Measurements from ENCODE around the gene SUPT20H. TPM values are rescaled to one million over a fixed set of nuclear protein-coding genes. Genes with fewer than 3 reads are reported as not detected.

SUPT20H gene
- polyA plus RNA-seq, 1 donor from 2014 or later: 40.8 TPM

DNA sequence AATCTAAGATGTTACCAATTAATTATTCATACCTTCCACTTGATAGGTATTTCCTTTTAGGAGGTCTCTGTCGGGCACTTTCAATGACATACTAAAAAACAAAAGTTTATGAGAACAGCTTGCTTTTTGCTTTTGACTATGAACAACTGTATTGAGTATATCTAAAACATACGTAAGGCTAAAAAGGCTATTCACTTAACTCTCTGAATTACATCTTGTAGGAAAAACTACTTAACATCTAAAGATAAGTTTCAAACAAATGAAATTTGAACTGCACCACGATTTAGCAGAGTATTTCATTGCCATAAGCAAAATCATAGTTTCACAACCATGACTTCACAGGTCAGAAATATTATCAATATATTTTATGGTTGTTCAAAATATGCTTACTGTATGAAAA, 11.6 kb downstream of the SUPT20H start:
- H3K36me3 Mint-ChIP-seq: peaks cover 7% of the 10 kb centered on the region
- H3K27ac Mint-ChIP-seq: no peak overlapping the region
- no peaks in the 10 kb centered on the region for H3K27me3 Mint-ChIP-seq
- H3K9me3 Mint-ChIP-seq: no peaks in the 10 kb centered on the region
- H3K4me3 Mint-ChIP-seq: no peak overlapping the region
- peaks cover 1 to 12% (median 11%) of the 10 kb centered on the region in 3 donors for H3K4me1 Mint-ChIP-seq

DNA sequence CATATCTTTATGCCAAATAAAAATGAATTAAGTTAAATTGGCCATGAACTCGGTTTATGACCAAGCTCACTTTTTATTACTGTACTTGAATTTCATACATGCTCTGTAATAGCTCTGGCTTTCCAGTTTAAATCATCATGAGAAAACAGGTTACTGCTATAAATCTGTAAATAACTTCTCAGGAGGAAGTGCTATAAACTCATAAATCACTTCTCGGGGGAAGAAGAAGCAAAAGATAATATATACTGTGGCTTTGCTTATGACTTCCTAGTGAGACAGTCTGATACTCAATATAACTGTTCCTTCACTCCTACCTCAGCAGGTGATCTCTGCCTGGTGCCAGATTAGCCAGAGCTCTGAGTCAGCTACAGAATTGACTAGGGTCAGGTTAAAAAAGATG, 12.5 kb downstream of the SUPT20H start:
- Mint-ChIP-seq H3K36me3 (peaks cover 3% of the 10 kb centered on the region), H3K27me3 (no peaks in the 10 kb centered on the region), H3K4me3 (no peak overlapping the region), H3K9me3 (no peaks in the 10 kb centered on the region), H3K27ac (no peak overlapping the region), H3K4me1 (peaks cover 6 to 8% (median 7%) of the 10 kb centered on the region in 3 donors)

DNA sequence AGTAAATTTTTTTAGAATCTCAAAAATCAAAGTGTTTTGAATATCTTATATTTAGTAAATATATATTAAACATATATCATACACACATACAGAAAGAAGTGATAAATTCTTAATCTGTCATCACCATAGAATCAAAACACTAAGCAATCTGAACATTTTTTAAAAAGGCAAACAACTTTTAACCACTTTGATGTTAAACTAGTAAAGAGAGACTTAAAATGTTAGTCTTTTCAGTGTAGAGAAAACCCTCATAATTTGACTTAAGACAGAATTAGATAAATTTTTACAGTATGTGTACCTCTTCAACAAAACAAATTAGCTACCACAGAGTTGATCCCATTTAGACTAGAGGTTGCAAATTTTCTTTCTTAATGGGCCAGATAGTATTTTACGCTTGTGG, 13.4 kb downstream of the SUPT20H start:
- no peak overlapping the region for H3K4me3 Mint-ChIP-seq
- peaks cover 3% of the 10 kb centered on the region for H3K36me3 Mint-ChIP-seq
- peaks cover 1 to 7% (median 2%) of the 10 kb centered on the region in 3 donors for H3K4me1 Mint-ChIP-seq
- no peaks in the 10 kb centered on the region for H3K27me3 Mint-ChIP-seq
- no peaks in the 10 kb centered on the region for H3K9me3 Mint-ChIP-seq
- H3K27ac Mint-ChIP-seq: no peak overlapping the region

DNA sequence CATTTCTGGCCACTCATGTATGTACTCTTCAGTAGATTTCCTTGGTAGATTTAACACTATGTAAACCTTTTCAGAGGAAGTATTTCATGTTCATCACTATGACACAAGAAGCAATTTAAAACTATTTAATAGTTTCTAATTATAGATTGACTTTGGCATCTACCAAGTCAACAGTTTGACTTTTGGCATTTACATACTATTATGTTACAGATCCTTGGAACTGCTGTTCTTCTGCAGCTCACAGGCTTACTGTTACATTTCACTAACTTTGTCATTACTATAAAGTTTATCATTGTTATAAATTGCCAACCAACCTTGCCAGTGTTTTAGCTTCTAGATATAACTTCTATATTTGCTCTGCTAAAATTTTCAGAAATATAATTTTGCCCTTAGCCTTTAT, 18.7 kb downstream of the SUPT20H start:
- Mint-ChIP-seq H3K4me1 (peaks cover 0 to 7% (median 0%) of the 10 kb centered on the region in 3 donors), H3K27me3 (no peaks in the 10 kb centered on the region), H3K27ac (no peak overlapping the region), H3K4me3 (no peak overlapping the region), H3K36me3 (peaks cover 6% of the 10 kb centered on the region), H3K9me3 (no peaks in the 10 kb centered on the region)

DNA sequence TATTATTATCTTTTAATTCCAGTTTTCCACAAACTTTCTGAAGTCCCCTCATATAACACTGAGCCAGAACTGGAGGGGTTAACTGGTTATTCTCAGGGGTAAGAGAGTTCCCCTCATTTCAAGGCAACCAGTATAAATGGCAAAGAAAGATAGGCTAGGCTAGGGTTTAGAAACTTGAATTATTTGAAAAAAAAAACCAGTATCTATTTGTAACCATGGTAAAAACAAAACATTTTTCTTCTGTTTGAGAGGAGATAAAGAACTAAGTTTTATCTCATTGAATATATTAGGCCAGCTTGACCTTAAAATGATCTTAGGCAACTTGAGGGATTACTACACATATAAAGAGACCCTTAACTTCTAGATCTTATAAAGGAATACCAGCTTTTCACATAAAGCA, 19.6 kb downstream of the SUPT20H start:
- Mint-ChIP-seq H3K4me3 (no peak overlapping the region), H3K4me1 (peaks cover 0 to 7% (median 0%) of the 10 kb centered on the region in 3 donors), H3K9me3 (no peaks in the 10 kb centered on the region), H3K27ac (no peak overlapping the region), H3K27me3 (no peaks in the 10 kb centered on the region), H3K36me3 (peaks cover 8% of the 10 kb centered on the region)

DNA sequence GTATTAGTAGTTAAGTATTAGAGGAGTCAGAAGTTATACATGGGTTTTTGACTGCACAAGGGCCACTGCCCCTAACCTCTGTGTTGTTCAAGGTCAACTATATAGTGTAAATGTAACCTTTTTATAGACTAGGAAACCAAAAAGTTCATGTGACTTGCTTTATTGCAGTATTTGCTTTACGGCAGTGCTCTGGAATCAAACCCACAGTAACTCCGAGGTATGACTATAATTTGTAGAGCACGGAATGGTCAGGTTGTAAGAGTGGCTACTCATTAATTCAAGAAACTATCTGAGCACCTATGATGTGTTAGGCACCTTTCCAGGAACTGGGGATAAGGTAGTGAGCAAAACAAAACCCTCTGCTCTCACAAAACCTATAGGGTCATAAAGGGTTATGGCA, 22.2 kb downstream of the SUPT20H start:
- H3K4me3 Mint-ChIP-seq: no peak overlapping the region

DNA sequence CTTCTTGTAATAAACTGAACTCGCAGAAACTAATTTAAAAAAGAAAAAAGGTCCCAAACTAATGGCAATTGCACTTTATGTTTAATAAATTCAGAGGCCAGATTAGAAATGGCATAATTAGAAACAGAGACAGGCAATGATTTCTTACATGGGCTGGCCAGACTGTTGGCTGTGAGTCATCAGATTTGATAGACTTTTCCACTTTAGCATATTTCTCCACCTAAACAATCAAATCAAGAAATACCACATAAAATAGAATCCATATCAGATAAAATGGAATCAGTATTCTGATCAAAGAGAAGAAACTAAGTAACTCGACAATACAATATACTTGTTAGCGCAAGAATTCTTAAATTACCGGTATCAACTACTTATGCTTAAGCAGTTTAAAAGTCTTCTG, 29.9 kb downstream of the SUPT20H start:
- no peaks in the 10 kb centered on the region for H3K4me1 Mint-ChIP-seq
- H3K4me3 Mint-ChIP-seq: no peak overlapping the region
- no peak overlapping the region for H3K27ac Mint-ChIP-seq
- H3K27me3 Mint-ChIP-seq: no peaks in the 10 kb centered on the region
- H3K36me3 Mint-ChIP-seq: no peaks in the 10 kb centered on the region
- H3K9me3 Mint-ChIP-seq: no peaks in the 10 kb centered on the region

More for the DNA sequence above, 22.2 kb downstream of the SUPT20H start:
- Mint-ChIP-seq H3K27ac (no peak overlapping the region), H3K27me3 (no peaks in the 10 kb centered on the region), H3K9me3 (no peaks in the 10 kb centered on the region), H3K4me1 (no peaks in the 10 kb centered on the region), H3K36me3 (peaks cover 10% of the 10 kb centered on the region)

DNA sequence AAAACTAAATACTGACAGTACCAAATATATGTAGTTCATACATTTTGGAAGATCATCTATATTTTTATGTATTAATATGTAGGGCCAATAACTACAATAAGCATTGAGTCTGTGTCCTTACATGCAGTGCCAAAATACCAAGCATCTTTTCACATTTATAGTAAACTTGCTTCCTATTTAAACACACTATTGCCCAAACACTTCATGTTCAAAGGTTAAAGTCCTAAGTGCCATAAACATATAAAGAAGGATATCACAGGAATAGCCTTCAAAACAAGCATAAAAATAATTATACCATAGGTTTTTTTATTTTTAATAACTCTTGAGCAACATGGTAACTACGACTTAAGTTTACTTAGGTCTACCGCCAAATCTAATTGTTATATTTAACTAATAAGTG, 31.8 kb downstream of the SUPT20H start:
- no peaks in the 10 kb centered on the region for H3K36me3 Mint-ChIP-seq
- H3K27me3 Mint-ChIP-seq: no peaks in the 10 kb centered on the region
- no peak overlapping the region for H3K27ac Mint-ChIP-seq
- H3K9me3 Mint-ChIP-seq: no peaks in the 10 kb centered on the region
- no peaks in the 10 kb centered on the region for H3K4me1 Mint-ChIP-seq
- H3K4me3 Mint-ChIP-seq: no peak overlapping the region

DNA sequence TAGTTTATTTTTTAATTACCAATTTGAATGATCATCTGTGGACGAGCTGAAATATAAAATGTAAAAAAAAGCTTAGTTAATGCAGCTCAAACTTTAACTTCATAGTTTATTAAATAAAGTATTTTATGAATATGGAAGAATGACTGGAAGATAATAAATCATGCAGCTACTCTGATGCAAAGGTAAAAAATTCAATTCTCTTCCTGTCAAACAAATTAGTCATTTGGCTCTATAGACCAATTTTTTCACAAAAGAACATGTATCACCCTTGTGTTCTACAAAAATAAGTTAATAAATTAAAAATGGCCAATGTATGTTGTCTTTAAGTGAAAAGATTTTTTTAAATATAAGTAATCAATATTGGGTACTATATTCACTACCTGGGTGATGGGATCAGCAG, 32.7 kb downstream of the SUPT20H start:
- Mint-ChIP-seq H3K4me3 (no peak overlapping the region), H3K27ac (no peak overlapping the region), H3K36me3 (no peaks in the 10 kb centered on the region), H3K9me3 (no peaks in the 10 kb centered on the region), H3K4me1 (no peaks in the 10 kb centered on the region), H3K27me3 (no peaks in the 10 kb centered on the region)

DNA sequence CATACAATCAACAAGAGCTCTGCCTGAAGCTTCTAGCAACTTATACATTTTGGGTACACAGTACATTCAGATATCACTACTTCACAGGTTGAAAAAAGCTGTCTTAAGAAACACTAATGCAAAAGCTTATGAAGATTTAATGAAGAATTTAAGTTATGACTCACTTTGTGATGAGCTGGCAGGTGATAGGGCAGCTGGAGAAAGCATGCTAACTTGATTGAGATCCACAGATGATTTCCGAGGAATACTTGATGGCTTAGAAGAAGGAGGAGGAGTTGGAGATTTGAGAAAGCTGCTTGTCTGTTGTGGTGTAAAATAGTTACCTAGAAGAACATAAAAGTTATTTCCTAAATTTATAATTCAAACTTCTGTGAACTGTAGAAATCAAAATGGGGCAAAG, 35.6 kb downstream of the SUPT20H start:
- Mint-ChIP-seq H3K36me3 (no peaks in the 10 kb centered on the region), H3K9me3 (no peaks in the 10 kb centered on the region), H3K4me3 (no peak overlapping the region), H3K4me1 (no peaks in the 10 kb centered on the region), H3K27me3 (no peaks in the 10 kb centered on the region), H3K27ac (peak overlapping the region in 1 of 3 donors; percentile 6)

DNA sequence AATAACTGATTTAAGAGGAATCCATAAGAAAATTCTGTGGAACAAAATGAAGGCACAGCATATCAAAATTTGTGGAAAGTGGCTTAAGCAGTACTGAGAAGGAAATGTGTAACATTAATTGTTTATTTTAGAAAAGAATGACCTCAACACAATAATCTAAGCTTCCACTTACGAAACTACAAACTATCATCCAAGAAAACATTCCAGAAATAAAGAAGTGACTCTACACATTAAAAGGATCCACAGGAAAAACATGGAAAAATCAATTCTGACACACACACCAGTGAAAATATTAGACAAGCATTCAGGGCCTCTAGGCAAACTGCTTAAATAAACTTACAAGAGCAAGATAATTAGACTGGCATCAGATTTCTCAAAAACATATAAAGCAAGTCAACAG, 44.9 kb downstream of the SUPT20H start:
- Mint-ChIP-seq H3K4me1 (peaks cover 0 to 3% (median 0%) of the 10 kb centered on the region in 3 donors), H3K36me3 (peaks cover 6% of the 10 kb centered on the region), H3K4me3 (no peak overlapping the region), H3K27ac (no peak overlapping the region), H3K27me3 (no peaks in the 10 kb centered on the region), H3K9me3 (no peaks in the 10 kb centered on the region)

DNA sequence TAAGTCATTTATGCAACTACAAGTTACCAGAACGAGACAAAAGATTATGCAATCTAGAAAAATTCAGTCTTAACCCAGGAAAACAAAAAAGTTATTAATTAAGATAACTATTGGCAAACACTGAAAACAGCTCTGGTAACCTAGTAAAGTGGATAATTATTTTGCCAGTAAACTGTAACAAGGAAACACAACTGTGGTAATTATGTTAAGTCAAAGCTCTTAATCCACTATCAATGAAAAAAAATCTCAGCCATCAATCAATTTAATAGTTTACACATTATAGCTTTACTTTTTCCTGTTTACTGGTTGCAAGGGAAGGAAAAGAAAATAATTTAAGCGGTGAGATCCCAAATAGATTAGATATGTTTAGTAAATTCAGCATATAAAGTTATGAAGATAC, 47.7 kb downstream of the SUPT20H start:
- H3K4me3 Mint-ChIP-seq: no peak overlapping the region
- H3K4me1 Mint-ChIP-seq: peaks cover 0 to 7% (median 0%) of the 10 kb centered on the region in 3 donors
- no peaks in the 10 kb centered on the region for H3K27me3 Mint-ChIP-seq
- no peak overlapping the region for H3K27ac Mint-ChIP-seq
- H3K36me3 Mint-ChIP-seq: peaks cover 9% of the 10 kb centered on the region
- no peaks in the 10 kb centered on the region for H3K9me3 Mint-ChIP-seq

DNA sequence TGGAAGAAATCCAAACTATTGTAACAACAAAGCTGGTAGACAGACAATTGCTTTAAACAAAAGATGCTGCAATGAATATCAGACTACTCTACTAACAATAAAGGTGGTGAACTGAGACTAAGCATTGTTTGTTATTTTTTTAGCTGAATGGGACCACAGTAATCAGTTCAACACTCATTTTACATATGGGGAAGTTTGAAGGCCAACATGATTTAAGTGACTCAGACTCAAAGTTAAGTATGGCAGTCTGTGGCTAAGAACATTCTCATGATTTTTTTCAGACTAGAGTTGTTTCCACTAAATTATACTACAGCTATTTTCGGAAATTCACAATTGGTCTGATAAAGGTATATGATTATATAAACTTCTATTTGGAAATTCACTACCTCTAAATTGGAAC, 48.5 kb downstream of the SUPT20H start:
- Mint-ChIP-seq H3K27ac (no peak overlapping the region), H3K9me3 (no peaks in the 10 kb centered on the region), H3K27me3 (no peaks in the 10 kb centered on the region), H3K4me1 (peaks cover 0 to 7% (median 0%) of the 10 kb centered on the region in 3 donors), H3K4me3 (no peak overlapping the region), H3K36me3 (peaks cover 9% of the 10 kb centered on the region)

DNA sequence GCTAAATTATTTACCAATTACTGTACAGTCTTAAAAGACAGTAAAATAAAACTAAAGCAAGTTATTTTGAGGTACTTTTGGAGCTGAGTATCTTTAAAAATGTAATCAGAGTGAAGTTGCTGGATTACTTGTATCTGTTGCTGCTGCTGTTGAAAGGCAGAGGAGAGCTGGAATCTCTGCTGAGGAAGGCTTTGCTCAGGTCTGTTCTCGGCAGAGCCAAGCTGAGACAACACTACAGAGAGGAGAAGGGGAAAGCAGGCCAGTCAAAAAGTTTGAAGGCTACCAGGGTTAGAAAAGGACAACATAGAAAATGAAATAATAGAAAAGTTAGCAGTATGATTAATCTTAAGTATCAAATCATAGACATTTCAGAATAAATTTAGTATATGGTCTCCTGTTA, 49.1 kb downstream of the SUPT20H start:
- no peaks in the 10 kb centered on the region for H3K27me3 Mint-ChIP-seq
- H3K4me3 Mint-ChIP-seq: no peak overlapping the region
- H3K36me3 Mint-ChIP-seq: peaks cover 7% of the 10 kb centered on the region
- peaks cover 0 to 7% (median 0%) of the 10 kb centered on the region in 3 donors for H3K4me1 Mint-ChIP-seq
- H3K9me3 Mint-ChIP-seq: no peaks in the 10 kb centered on the region
- peak overlapping the region in 1 of 3 donors; percentile 40 for H3K27ac Mint-ChIP-seq

DNA sequence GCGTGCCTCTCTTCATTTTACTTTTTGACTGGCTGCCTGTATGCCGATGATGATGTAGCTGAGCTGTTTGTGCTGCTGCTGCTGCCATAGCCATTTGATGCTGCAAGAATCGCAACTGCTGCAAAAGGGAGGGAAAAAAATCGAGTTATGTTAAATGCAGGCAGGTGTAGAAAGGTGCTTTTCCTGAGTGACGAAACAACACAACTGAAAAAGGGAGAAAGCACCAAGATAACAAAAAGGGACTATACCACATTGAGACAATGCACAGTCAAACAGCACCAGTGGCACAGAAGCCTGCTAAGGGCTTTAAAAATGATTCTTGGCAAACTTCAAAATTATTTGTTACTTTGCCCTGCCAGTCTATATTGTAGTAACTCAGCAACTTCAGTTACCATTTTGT, 49.8 kb downstream of the SUPT20H start:
- H3K4me3 Mint-ChIP-seq: no peak overlapping the region
- peaks cover 9% of the 10 kb centered on the region for H3K36me3 Mint-ChIP-seq
- no peaks in the 10 kb centered on the region for H3K27me3 Mint-ChIP-seq
- H3K4me1 Mint-ChIP-seq: peaks cover 0 to 7% (median 0%) of the 10 kb centered on the region in 3 donors
- H3K9me3 Mint-ChIP-seq: no peaks in the 10 kb centered on the region
- no peak overlapping the region for H3K27ac Mint-ChIP-seq

DNA sequence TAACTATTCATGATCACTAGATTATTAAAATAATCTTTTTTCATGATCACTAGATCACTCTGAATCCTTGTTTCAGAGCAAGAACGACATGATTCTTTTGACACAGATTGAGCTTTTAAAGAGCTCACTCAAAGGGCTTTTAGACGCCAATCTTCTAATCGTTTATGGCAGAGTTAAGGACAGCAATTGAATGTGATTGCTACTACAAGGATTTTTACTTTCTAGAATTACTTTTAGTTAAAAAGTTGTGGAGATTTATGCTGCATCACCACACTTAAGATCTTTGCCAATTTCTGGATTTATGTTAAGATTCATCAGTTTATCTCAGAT, 57.6 kb downstream of the SUPT20H start:
- peaks cover 22 to 27% (median 22%) of the 10 kb centered on the region in 3 donors for H3K4me1 Mint-ChIP-seq
- peaks cover 5% of the 10 kb centered on the region for H3K36me3 Mint-ChIP-seq
- peak overlapping the region; percentile 33 to 100 (median 98) for H3K4me3 Mint-ChIP-seq
- H3K27ac Mint-ChIP-seq: peak overlapping the region; percentile 99 to 100 (median 100)
- H3K9me3 Mint-ChIP-seq: no peaks in the 10 kb centered on the region
- H3K27me3 Mint-ChIP-seq: no peaks in the 10 kb centered on the region

Data from IgD-negative memory B cell (primary cell).